KOPT-K1 (cell line): ENCODE data around the gene ZG16.

Experiments used
- H3K27ac ChIP-seq: fragments of 200-600 bp; sonication (generic); 2 replicates; pipeline ENCODE4 v1.5.1; 2016; ENCODE audit warnings: antibody characterized with exemption, mild to moderate bottlenecking, low read depth, low read length; ENCODE audit not compliant: poor library complexity, severe bottlenecking
- H3K36me3 ChIP-seq: fragments of 200-600 bp; sonication (generic); 2 replicates; pipeline ENCODE4 v1.5.1; 2017; ENCODE audit warnings: antibody characterized with exemption, mild to moderate bottlenecking, low read length, moderate library complexity; ENCODE audit not compliant: insufficient read depth
- H3K9me3 ChIP-seq: fragments of 200-600 bp; sonication (generic); 2 replicates; pipeline ENCODE4 v1.5.1; 2017; ENCODE audit warnings: antibody characterized with exemption, low read length, mild to moderate bottlenecking; ENCODE audit not compliant: insufficient read depth, poor library complexity, severe bottlenecking

ZG16 gene

GRCh38 chr16:29815793-29816693 lies 38.0 kb downstream of the ZG16 start, which contains the start of gene PAGR1:
TSS of gene PAGR1 (plus strand) at chr16:29816152. CDS start at chr16:29816526, 374 bp downstream.
- Histone ChIP-seq H3K36me3 (peaks cover 28% of the 10 kb centered on the region), H3K9me3 (no peaks in the 10 kb centered on the region)

DNA sequence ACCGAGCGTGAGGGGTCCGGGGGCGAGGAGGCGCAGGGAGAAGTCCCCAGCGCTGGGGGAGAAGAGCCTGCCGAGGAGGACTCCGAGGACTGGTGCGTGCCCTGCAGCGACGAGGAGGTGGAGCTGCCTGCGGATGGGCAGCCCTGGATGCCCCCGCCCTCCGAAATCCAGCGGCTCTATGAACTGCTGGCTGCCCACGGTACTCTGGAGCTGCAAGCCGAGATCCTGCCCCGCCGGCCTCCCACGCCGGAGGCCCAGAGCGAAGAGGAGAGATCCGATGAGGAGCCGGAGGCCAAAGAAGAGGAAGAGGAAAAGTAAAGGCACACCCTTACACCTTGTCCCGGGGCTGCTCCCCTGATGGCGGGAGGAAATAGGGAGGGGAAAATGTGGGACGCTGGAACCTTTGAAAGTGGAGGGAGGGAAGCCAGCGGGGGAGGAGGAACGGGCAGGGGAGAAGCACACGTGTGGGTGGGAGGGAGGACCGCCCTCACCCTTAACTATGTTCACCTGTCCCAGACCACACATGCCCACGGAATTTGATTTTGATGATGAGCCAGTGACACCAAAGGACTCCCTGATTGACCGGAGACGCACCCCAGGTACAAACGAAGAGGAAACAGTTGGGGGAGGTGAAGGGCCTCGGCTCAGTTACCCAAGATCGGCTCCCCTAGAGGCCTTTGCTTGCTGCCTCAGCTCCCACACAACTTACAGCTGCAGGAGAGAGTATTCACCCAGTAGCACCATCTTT lies 38.8 kb downstream of the ZG16 start:
- H3K27ac ChIP-seq, result peak overlapping the region; percentile 91

More at GRCh38 chr16:29815793-29816693, 38.0 kb downstream of the ZG16 start, which contains the start of gene PAGR1:
- H3K27ac ChIP-seq, result peak within 1 kb of the TSS; percentile 91

GRCh38 chr16:29818082-29818481 lies 40.0 kb downstream of the ZG16 start:
- H3K27ac ChIP-seq, result no peak overlapping the region
- H3K9me3 ChIP-seq, result no peaks in the 10 kb centered on the region

More for the DNA sequence above, 38.8 kb downstream of the ZG16 start:
- Histone ChIP-seq H3K9me3 (no peaks in the 10 kb centered on the region), H3K36me3 (peaks cover 36% of the 10 kb centered on the region)

GRCh38 chr16:29819506-29819905 lies 41.5 kb downstream of the ZG16 start:
- H3K27ac ChIP-seq, result peak overlapping the region; percentile 61
- H3K36me3 ChIP-seq, result peaks cover 36% of the 10 kb centered on the region

More at GRCh38 chr16:29818082-29818481, 40.0 kb downstream of the ZG16 start:
- H3K36me3 ChIP-seq, result peaks cover 36% of the 10 kb centered on the region

DNA sequence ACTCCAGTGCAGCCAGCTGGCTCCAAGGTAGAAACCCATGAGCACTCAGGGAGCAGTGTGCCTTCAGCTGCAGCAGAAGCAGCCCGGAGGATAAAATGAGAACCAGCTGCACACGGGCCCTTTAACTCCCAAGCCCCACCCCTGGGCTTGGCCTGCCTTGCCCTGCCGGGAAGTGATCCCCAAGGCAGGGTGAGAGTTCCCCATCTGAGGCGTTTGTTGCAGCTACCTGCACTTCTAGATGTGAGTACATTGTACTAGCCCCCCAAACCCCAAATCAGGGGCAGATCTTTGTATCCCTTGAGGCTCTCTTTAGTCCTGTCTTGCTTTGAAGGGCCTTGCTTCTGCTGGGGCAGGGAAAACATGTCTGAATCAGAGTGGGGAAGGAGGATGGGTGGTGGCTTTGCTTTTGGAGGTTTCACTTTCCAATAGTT lies 42.2 kb downstream of the ZG16 start, which contains the start of gene MVP:
Gene MVP, plus strand, starts transcription at position 192 of the 431 bp plus-strand sequence. CDS start 10,088 bp downstream, outside the sequence.
- peaks cover 36% of the 10 kb centered on the region for H3K36me3 ChIP-seq
- peak within 1 kb of the TSS; percentile 61 for H3K27ac ChIP-seq

More at GRCh38 chr16:29819506-29819905, 41.5 kb downstream of the ZG16 start:
- H3K9me3 ChIP-seq, result no peaks in the 10 kb centered on the region

DNA sequence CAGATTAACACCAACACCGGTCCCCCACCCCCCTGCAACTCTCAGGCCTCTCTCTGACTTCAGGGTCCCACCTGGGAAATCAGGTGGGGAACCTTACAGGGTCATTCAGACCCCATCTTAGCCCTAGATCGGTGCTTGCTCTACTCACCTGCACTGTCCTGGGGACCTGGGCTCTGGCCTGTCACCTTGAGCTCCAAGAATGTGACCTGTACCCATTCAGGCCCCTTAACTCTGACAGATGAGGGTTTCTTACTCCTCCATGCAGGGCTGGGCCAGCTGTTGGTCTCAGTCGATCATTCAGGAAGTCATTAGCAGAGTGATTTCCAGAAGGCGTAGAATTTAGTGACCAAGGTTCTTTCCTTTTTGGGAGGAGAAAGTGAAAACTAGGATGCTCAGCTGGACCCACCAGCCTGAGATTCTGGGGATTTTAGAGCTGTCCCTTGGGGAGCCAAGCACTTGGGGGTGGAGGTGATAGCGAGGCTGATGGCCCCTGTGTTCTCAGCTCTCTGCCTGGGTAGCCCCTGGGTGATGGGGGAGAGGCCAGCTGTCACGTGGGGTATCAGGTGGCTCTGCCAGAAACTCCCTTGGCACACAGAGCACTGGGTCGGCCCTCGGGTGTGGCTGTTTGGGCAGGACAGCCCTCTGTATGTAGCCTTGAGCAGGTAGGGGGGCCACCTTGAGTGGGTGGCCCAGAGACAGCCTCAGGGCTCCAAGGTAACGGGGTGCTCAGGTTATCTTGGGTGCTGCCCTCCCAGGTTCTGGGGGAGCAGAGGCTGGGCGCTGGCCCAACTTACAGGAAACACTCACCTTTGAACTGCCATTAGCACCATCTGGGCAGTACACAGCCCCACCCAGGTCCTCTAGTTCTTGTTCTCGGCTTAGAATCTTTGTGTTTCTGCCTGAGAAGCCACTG lies 42.9 kb downstream of the ZG16 start:
- Histone ChIP-seq H3K36me3 (peaks cover 36% of the 10 kb centered on the region), H3K27ac (peak overlapping the region; percentile 61), H3K9me3 (no peaks in the 10 kb centered on the region)

More for the DNA sequence above, 42.2 kb downstream of the ZG16 start, which contains the start of gene MVP:
- no peaks in the 10 kb centered on the region for H3K9me3 ChIP-seq

DNA sequence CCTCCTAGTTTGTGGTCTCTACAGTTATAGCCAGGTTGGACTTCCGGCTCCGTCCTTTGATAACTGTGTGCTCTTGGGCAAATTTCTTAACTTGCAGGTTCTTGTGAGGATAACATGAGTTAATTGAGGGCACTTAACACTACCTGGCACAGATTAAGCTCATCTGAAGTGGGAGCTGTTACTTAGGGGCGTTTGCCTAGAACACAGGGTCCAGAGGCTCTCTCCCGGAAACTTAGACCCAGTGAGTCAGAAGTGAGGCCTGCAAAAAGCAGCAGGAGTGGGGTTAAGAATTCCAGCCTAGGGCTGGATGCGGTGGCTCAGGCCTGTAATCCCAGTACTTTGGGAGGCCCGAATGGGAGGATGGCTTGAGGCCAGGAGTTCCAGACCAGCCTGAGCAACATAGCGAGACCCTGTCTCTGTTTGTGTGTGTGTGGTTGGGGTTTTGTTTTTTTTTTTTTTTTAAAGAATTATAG lies 43.6 kb downstream of the ZG16 start:
- no peaks in the 10 kb centered on the region for H3K9me3 ChIP-seq
- no peak overlapping the region for H3K27ac ChIP-seq
- H3K36me3 ChIP-seq, result peaks cover 36% of the 10 kb centered on the region

GRCh38 chr16:29824589-29825144 lies 46.6 kb downstream of the ZG16 start:
- H3K9me3 ChIP-seq, result no peaks in the 10 kb centered on the region
- peak overlapping the region; percentile 26 for H3K27ac ChIP-seq
- H3K36me3 ChIP-seq, result peaks cover 17% of the 10 kb centered on the region

GRCh38 chr16:29825145-29826044 lies 47.3 kb downstream of the ZG16 start:
- Histone ChIP-seq H3K9me3 (no peaks in the 10 kb centered on the region), H3K36me3 (peaks cover 13% of the 10 kb centered on the region; the same call in 1 of the 2 replicates), H3K27ac (peak overlapping the region; percentile 26)

DNA sequence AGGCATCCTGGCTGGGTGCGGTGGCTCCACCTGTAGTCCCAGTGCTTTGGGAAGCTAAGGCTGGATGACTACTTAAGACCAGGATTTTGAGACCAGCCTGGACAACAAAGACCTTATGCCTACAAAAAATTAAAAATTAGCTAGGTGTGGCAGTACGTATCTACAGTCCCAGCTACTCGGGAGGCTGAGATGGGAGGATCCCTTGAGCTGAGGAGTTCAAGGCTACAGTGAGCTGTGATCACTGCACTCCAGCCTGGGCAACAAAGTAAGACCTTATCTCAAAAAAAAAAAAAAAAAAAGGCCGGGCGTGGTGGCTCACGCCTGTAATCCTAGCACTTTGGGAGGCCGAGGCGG lies 48.3 kb downstream of the ZG16 start:
- peak overlapping the region; percentile 26 for H3K27ac ChIP-seq
- no peaks in the 10 kb centered on the region for H3K9me3 ChIP-seq
- H3K36me3 ChIP-seq, result peaks cover 6% of the 10 kb centered on the region; the same call in 1 of the 2 replicates

GRCh38 chr16:29830774-29831173 lies 52.7 kb downstream of the ZG16 start:
- Histone ChIP-seq H3K9me3 (no peaks in the 10 kb centered on the region), H3K27ac (no peak overlapping the region), H3K36me3 (no peaks in the 10 kb centered on the region)

- Histone ChIP-seq H3K27ac (no peak overlapping the region), H3K36me3 (no peaks in the 10 kb centered on the region), H3K9me3 (no peaks in the 10 kb centered on the region)
Measured at GRCh38 chr16:29831490-29831889, 53.4 kb downstream of the ZG16 start.
